Mucosa of descending colon (tissue), 3 donors: ENCODE data around the gene GALNT7. TPM values are rescaled to one million over a fixed set of nuclear protein-coding genes. Genes with fewer than 3 reads are reported as not detected.
"Not testable (repeated sequence)": the region's sequence is repeated elsewhere in the genome, so short reads cannot be mapped to it uniquely, and the experiment has no call there.

ENCODE experiments used
- ATAC-seq: fragments of 200-7000 bp; cut with Tn5 transposase; one replicate; pipeline ENCODE4 v1.9.1; 2020; ENCODE audit warnings: mild to moderate bottlenecking, moderate library complexity
- DNase-seq, 3 donors: peaks; one replicate each; pipeline ENCODE4 v3.0.0-alpha.2; 2020
- H3K36me3 ChIP-seq: fragments of 200-600 bp; one replicate; pipeline ENCODE4 v1.8.0; 2021; ENCODE audit warnings: low read depth, mild to moderate bottlenecking
- H3K4me1 ChIP-seq: fragments of 200-600 bp; one replicate; pipeline ENCODE4 v1.8.0; 2021; ENCODE audit warnings: low read depth, mild to moderate bottlenecking
- H3K4me3 ChIP-seq: fragments of 200-600 bp; one replicate; pipeline ENCODE4 v1.8.0; 2021; ENCODE audit warnings: mild to moderate bottlenecking
- H3K9me3 ChIP-seq: fragments of 200-600 bp; one replicate; pipeline ENCODE4 v1.8.0; 2021; ENCODE audit warnings: mild to moderate bottlenecking
- CTCF ChIP-seq: fragments of 200-600 bp; IDR thresholded peaks from one replicate; pipeline ENCODE4 v1.8.0; 2022; ENCODE audit warnings: antibody characterized with exemption, mild to moderate bottlenecking
- intact Hi-C, 2 donors: fragments of 100-400 bp; cut with DNase I in 1 of 2; cut with micrococcal nuclease in 1 of 2; formaldehyde crosslinking; loops; one replicate each; pipeline versions ENCODE4 v1.11.0 to v1.11.1; 2022; cut with DNase I, micrococcal nuclease
- total RNA-seq, 3 donors: library from RNA; stranded (reverse); fragmentation: NEBNext Ultra II Directional in 2 of 3; extraction: Animal tissue kit (Norgen Biotek cat#: 25700) in 2 of 3; gene quantifications; one replicate each; pipeline versions ENCODE4 v1.2.1 to v1.2.4, GENCODE V29; 2021 to 2023
- donor health status: DM: no; HTN: no; CAD: no; lungs with moderate emphysema.
- donor health status: DM: no; HTN: no; CAD: no.
- donor health status: DM: no; HTN: yes; CAD: no.

The GALNT7 gene
- total RNA-seq, 3 donors from 2014 or later, result 61.4 to 141 (median 109) TPM

- H3K4me3 ChIP-seq, result no peak overlapping the region
- ATAC-seq (no peak), DNase-seq (no peak)
- no peaks in the 10 kb centered on the region for H3K4me1 ChIP-seq
- no peak for TF ChIP-seq CTCF
- no peaks in the 10 kb centered on the region for H3K9me3 ChIP-seq
- intact Hi-C loops, result no loop called here
- H3K36me3 ChIP-seq, result no peaks in the 10 kb centered on the region
Observed at GRCh38 chr4:173178144-173178543, 9.5 kb downstream of the GALNT7 start.

- no peak for DNase-seq
- peaks cover 7% of the 10 kb centered on the region for H3K4me1 ChIP-seq
- ATAC-seq, result no peak
- intact Hi-C loops, result no loop called here
- no peaks in the 10 kb centered on the region for H3K9me3 ChIP-seq
- no peaks in the 10 kb centered on the region for H3K36me3 ChIP-seq
- no peak for TF ChIP-seq CTCF
- no peak overlapping the region for H3K4me3 ChIP-seq
Observed at GRCh38 chr4:173181848-173182247, 13.2 kb downstream of the GALNT7 start.

GRCh38 chr4:173182403-173182802, 13.8 kb downstream of the GALNT7 start:
- ATAC-seq (no peak), DNase-seq (no peak)
- Histone ChIP-seq H3K36me3 (no peaks in the 10 kb centered on the region), H3K9me3 (no peaks in the 10 kb centered on the region), H3K4me1 (peaks cover 9% of the 10 kb centered on the region), H3K4me3 (no peak overlapping the region)
- no peak for TF ChIP-seq CTCF
- intact Hi-C loops, result no loop called here

GRCh38 chr4:173183659-173184247, 15.1 kb downstream of the GALNT7 start:
- H3K9me3 ChIP-seq, intact Hi-C loops, ATAC-seq, H3K36me3 ChIP-seq, H3K4me3 ChIP-seq: not testable (repeated sequence)
- peaks cover 11% of the 10 kb centered on the region for H3K4me1 ChIP-seq
- peak in 1 of 3 donors; percentile 34 for DNase-seq

- H3K36me3 ChIP-seq, result no peaks in the 10 kb centered on the region
- H3K4me3 ChIP-seq, result no peak overlapping the region
- H3K9me3 ChIP-seq, result no peaks in the 10 kb centered on the region
- peaks cover 16% of the 10 kb centered on the region for H3K4me1 ChIP-seq
- peak; percentile 92 for ATAC-seq
- DNase-seq, result peak in 1 of 3 donors; percentile 42
- intact Hi-C loops, result no loop called here
- TF ChIP-seq CTCF, result no peak
Observed at GRCh38 chr4:173185847-173186510, 17.4 kb downstream of the GALNT7 start.

- no peak for DNase-seq
Observed at GRCh38 chr4:173187732-173188131, 19.1 kb downstream of the GALNT7 start.

More at GRCh38 chr4:173187732-173188131, 19.1 kb downstream of the GALNT7 start:
- intact Hi-C loops, result no loop called here
- Histone ChIP-seq H3K9me3 (no peaks in the 10 kb centered on the region), H3K4me1 (peaks cover 19% of the 10 kb centered on the region), H3K4me3 (no peak overlapping the region), H3K36me3 (no peaks in the 10 kb centered on the region)
- no peak for TF ChIP-seq CTCF
- ATAC-seq, result no peak
